Astrocyte (in vitro differentiated cells and primary cell): ENCODE results near the gene ULK2. TPM values are rescaled to one million over a fixed set of nuclear protein-coding genes. Genes with fewer than 3 reads are reported as not detected.
A peak's percentile ranks its signal among the peaks of the same experiment; 100 is the strongest.
"Not testable (repeated sequence)": the region's sequence is repeated elsewhere in the genome, so short reads cannot be mapped to it uniquely, and the experiment has no call there.

ENCODE experiments used
- DNase-seq: peaks from one replicate; pipeline ENCODE4 v3.0.0-alpha.2; 2010; ENCODE audit warnings: low read depth
- FAIRE-seq: peaks from 2 replicates; lab custom pipeline; 2011; peaks lifted over from hg19 to GRCh38; lab: Jason Lieb, UNC
- H2AFZ ChIP-seq: 2 replicates; pipeline ENCODE4 v1.6.0; 2012; ENCODE audit warnings: low read depth, low read length, inconsistent platforms
- H3K27ac ChIP-seq: 2 replicates; pipeline ENCODE4 v1.5.1; 2011; ENCODE audit warnings: low read depth, low read length, inconsistent platforms
- H3K27me3 ChIP-seq: 2 replicates; pipeline ENCODE4 v1.6.0; 2011; ENCODE audit warnings: low read length, inconsistent platforms; ENCODE audit not compliant: insufficient read depth
- H3K36me3 ChIP-seq: 2 replicates; pipeline ENCODE4 v1.5.1; 2011; ENCODE audit warnings: low read length, inconsistent platforms; ENCODE audit not compliant: insufficient read depth
- H3K4me1 ChIP-seq: 2 replicates; pipeline ENCODE4 v1.5.1; 2011; ENCODE audit warnings: low read length, inconsistent platforms; ENCODE audit not compliant: insufficient read depth
- H3K4me2 ChIP-seq: 2 replicates; pipeline ENCODE4 v1.6.0; 2012; ENCODE audit warnings: low read length, inconsistent platforms
- H3K4me3 ChIP-seq: 2 replicates; pipeline ENCODE4 v1.5.1; 2011; ENCODE audit warnings: low read depth, mild to moderate bottlenecking, low read length, inconsistent platforms; ENCODE audit not compliant: insufficient read depth
- H3K79me2 ChIP-seq: 2 replicates; pipeline ENCODE4 v1.6.0; 2012; ENCODE audit warnings: mild to moderate bottlenecking, low read length, inconsistent platforms; ENCODE audit not compliant: insufficient read depth
- H3K9ac ChIP-seq: 2 replicates; pipeline ENCODE4 v1.6.0; 2012; ENCODE audit warnings: mild to moderate bottlenecking, low read length, inconsistent platforms
- H3K9me3 ChIP-seq: 2 replicates; pipeline ENCODE4 v1.5.1; 2012; ENCODE audit warnings: low read depth, mild to moderate bottlenecking, low read length, inconsistent platforms; ENCODE audit not compliant: insufficient read depth
- H4K20me1 ChIP-seq: 2 replicates; pipeline ENCODE4 v1.6.0; 2012; ENCODE audit warnings: low read length, inconsistent platforms; ENCODE audit not compliant: insufficient read depth
- H3K27ac Mint-ChIP-seq: one replicate; pipeline ENCODE4 v1.8.0; 2021; ENCODE audit warnings: mild to moderate bottlenecking, mixed read lengths; ENCODE audit not compliant: unreplicated experiment
- H3K27me3 Mint-ChIP-seq: one replicate; pipeline ENCODE4 v1.8.0; 2021; ENCODE audit warnings: low read depth, mixed read lengths; ENCODE audit not compliant: unreplicated experiment
- H3K36me3 Mint-ChIP-seq: one replicate; pipeline ENCODE4 v1.8.0; 2021; ENCODE audit warnings: low read depth, mixed read lengths; ENCODE audit not compliant: unreplicated experiment
- H3K4me1 Mint-ChIP-seq: one replicate; pipeline ENCODE4 v1.8.0; 2021; ENCODE audit warnings: low read depth, mixed read lengths; ENCODE audit not compliant: unreplicated experiment
- H3K4me3 Mint-ChIP-seq: one replicate; pipeline ENCODE4 v1.8.0; 2021; ENCODE audit warnings: mild to moderate bottlenecking, moderate library complexity, mixed read lengths; ENCODE audit not compliant: unreplicated experiment
- H3K9me3 Mint-ChIP-seq: one replicate; pipeline ENCODE4 v1.8.0; 2021; ENCODE audit warnings: mild to moderate bottlenecking, mixed read lengths; ENCODE audit not compliant: unreplicated experiment
- CTCF ChIP-seq: IDR thresholded peaks from 2 replicates; pipeline ENCODE4 v1.5.1; 2011; ENCODE audit warnings: low read depth, mild to moderate bottlenecking, inconsistent platforms, low read length, moderate library complexity; ENCODE audit not compliant: insufficient read depth
- EZH2 ChIP-seq: IDR thresholded peaks from 2 replicates; pipeline ENCODE4 v1.6.1; 2012; ENCODE audit warnings: mild to moderate bottlenecking, low read length, inconsistent platforms; ENCODE audit not compliant: insufficient read depth
- total RNA-seq: library from RNA; stranded (reverse); gene quantifications from 2 replicates; pipeline ENCODE4 v1.2.1, GENCODE V29; 2021

ULK2 gene
- total RNA-seq, 1 donor from 2014 or later = 10.8 TPM

- Histone ChIP-seq H2AFZ (peak overlapping the region; percentile 97), H3K36me3 (no peaks in the 10 kb centered on the region), H3K4me3 (peak overlapping the region; percentile 86), H4K20me1 (no peaks in the 10 kb centered on the region), H3K9me3 (no peaks in the 10 kb centered on the region), H3K27me3 (no peaks in the 10 kb centered on the region), H3K4me2 (peak overlapping the region; percentile 98), H3K27ac (peak overlapping the region; percentile 59), H3K4me1 (peaks cover 8% of the 10 kb centered on the region), H3K9ac (peak overlapping the region; percentile 87), H3K79me2 (peaks cover 4% of the 10 kb centered on the region)
- Mint-ChIP-seq H3K36me3 (no peaks in the 10 kb centered on the region), H3K9me3 (no peaks in the 10 kb centered on the region), H3K27me3 (no peaks in the 10 kb centered on the region), H3K27ac (no peak overlapping the region), H3K4me3 (peak overlapping the region; percentile 87), H3K4me1 (no peaks in the 10 kb centered on the region)
- no peak for FAIRE-seq
- TF ChIP-seq EZH2 = no peak
- TF ChIP-seq CTCF = no peak
- DNase-seq = peak; percentile 48
These were observed 732 bp downstream of the ULK2 start for GRCh38 chr17:19867079-19867328.

- Mint-ChIP-seq H3K4me1 (no peaks in the 10 kb centered on the region), H3K9me3 (no peaks in the 10 kb centered on the region), H3K27ac (no peak overlapping the region), H3K36me3 (peaks cover 3% of the 10 kb centered on the region), H3K4me3 (no peak overlapping the region), H3K27me3 (no peaks in the 10 kb centered on the region)
- Histone ChIP-seq H4K20me1 (no peaks in the 10 kb centered on the region), H3K27me3 (no peaks in the 10 kb centered on the region), H3K79me2 (peaks cover 4% of the 10 kb centered on the region), H3K4me2 (no peak overlapping the region), H3K4me1 (peaks cover 8% of the 10 kb centered on the region), H3K27ac (no peak overlapping the region), H3K4me3 (no peak overlapping the region), H3K9me3 (no peaks in the 10 kb centered on the region), H3K9ac (no peak overlapping the region), H3K36me3 (no peaks in the 10 kb centered on the region), H2AFZ (no peak overlapping the region)
- TF ChIP-seq CTCF (no peak), EZH2 (no peak)
- FAIRE-seq (no peak), DNase-seq (no peak)
These were observed 2.7 kb downstream of the ULK2 start for GRCh38 chr17:19865021-19865420.

GRCh38 chr17:19860647-19861177 lies 7.0 kb downstream of the ULK2 start:
- H3K4me3 ChIP-seq, H3K36me3 Mint-ChIP-seq, H3K4me2 ChIP-seq, H4K20me1 ChIP-seq, H3K27ac Mint-ChIP-seq, H3K27me3 Mint-ChIP-seq, H3K36me3 ChIP-seq, H3K4me3 Mint-ChIP-seq, H3K9me3 ChIP-seq, H3K9ac ChIP-seq, H3K4me1 Mint-ChIP-seq, H3K27ac ChIP-seq, H2AFZ ChIP-seq, FAIRE-seq, H3K9me3 Mint-ChIP-seq, DNase-seq, H3K4me1 ChIP-seq, H3K79me2 ChIP-seq, H3K27me3 ChIP-seq: not testable (repeated sequence)
